Measurements from ENCODE around the gene DGKK. TPM values are rescaled to one million over a fixed set of nuclear protein-coding genes. Genes with fewer than 3 reads are reported as not detected.
"Not testable (repeated sequence)": the region's sequence is repeated elsewhere in the genome, so short reads cannot be mapped to it uniquely, and the experiment has no call there.

DGKK gene
- total RNA-seq, 2 donors from 2014 or later = not detected

DNA sequence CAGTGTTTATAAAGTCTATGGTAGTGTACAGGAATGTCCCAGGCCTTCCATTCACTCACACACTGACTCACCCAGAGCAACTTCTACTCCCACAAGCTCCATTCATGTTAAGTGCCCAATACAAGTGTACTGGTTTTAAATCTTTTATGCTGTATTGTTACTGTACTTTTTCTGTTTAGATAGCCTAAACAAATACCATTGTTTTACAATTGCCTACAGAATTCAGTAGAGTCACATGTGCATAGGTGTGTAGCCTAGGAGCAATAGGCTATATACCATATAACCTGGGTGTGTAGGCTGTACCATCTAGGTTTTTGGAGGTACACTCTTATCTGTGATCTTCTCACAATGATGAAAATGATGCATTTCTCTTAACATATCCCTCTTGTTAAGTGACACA is 126.7 kb downstream of the DGKK start:
- no peak overlapping the region for H3K27ac ChIP-seq
- H3K36me3 ChIP-seq = no peaks in the 10 kb centered on the region
- DNase-seq = no peak
- no peak overlapping the region for H3K4me3 ChIP-seq
- no peaks in the 10 kb centered on the region for H3K27me3 ChIP-seq
- no peaks in the 10 kb centered on the region for H3K4me1 ChIP-seq
- H3K9ac ChIP-seq (ENCODE audit: low read depth in 2 of 2, low read length in 2 of 2) = no peak overlapping the region
- TF ChIP-seq, protein P1, sequence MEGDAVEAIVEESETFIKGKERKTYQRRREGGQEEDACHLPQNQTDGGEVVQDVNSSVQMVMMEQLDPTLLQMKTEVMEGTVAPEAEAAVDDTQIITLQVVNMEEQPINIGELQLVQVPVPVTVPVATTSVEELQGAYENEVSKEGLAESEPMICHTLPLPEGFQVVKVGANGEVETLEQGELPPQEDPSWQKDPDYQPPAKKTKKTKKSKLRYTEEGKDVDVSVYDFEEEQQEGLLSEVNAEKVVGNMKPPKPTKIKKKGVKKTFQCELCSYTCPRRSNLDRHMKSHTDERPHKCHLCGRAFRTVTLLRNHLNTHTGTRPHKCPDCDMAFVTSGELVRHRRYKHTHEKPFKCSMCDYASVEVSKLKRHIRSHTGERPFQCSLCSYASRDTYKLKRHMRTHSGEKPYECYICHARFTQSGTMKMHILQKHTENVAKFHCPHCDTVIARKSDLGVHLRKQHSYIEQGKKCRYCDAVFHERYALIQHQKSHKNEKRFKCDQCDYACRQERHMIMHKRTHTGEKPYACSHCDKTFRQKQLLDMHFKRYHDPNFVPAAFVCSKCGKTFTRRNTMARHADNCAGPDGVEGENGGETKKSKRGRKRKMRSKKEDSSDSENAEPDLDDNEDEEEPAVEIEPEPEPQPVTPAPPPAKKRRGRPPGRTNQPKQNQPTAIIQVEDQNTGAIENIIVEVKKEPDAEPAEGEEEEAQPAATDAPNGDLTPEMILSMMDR (IDR thresholded peaks at IDR 0.05) = no peak
- intact Hi-C loops (cut with DNase I) = no loop called here
- no peaks in the 10 kb centered on the region for H3K9me3 ChIP-seq

DNA sequence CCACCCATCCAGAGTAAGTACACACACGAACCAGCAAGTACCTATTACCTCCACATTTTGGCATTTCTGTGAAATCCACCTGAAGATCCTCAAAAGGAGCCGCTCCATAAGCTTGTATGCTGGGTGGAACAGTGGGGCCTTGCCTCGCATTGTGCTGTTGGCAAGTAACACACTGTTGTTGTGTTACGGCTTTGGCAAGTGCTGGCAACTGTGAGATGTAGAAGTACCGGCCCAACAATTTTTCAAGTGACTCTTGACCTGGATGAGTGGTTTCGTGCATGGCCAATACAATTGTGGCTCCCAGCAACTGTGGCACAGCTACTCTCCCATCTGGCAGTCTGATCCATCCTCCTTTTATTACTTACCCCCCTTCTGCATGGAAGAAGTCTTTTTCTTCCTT is 137.3 kb downstream of the DGKK start:
- no peak for DNase-seq
- Histone ChIP-seq H3K9me3 (no peaks in the 10 kb centered on the region), H3K9ac (ENCODE audit: low read depth in 2 of 2, low read length in 2 of 2) (no peak overlapping the region), H3K27ac (no peak overlapping the region), H3K4me1 (no peaks in the 10 kb centered on the region), H3K27me3 (no peaks in the 10 kb centered on the region), H3K36me3 (no peaks in the 10 kb centered on the region), H3K4me3 (no peak overlapping the region)
- intact Hi-C loops (cut with DNase I) = no loop called here
- TF ChIP-seq, protein P1 (IDR thresholded peaks at IDR 0.05) = no peak

DNA sequence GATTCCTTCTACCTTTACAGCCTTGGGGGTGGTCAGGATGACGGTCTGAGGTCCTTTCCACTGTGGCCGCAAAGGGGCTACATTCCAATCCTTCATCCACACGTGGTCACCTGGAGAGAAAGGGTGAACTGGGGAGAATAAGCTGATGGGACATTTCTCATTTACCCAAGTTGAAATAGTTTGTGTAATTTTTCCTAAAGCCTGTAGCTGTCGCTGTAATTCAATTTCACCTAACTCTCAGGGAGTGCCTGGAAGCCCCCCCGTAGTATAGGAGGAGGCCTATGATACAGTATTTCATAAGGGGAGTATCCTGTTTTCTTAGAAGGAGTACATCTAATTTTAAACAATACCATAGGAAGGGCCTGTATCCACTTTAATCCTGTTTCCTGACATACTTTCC is 138.0 kb downstream of the DGKK start:
- H3K36me3 ChIP-seq; H3K4me3 ChIP-seq; H3K9ac ChIP-seq (ENCODE audit: low read depth in 2 of 2, low read length in 2 of 2); H3K27ac ChIP-seq; H3K9me3 ChIP-seq; DNase-seq; H3K27me3 ChIP-seq; intact Hi-C loops (cut with DNase I); H3K4me1 ChIP-seq: not testable (repeated sequence)

DNA sequence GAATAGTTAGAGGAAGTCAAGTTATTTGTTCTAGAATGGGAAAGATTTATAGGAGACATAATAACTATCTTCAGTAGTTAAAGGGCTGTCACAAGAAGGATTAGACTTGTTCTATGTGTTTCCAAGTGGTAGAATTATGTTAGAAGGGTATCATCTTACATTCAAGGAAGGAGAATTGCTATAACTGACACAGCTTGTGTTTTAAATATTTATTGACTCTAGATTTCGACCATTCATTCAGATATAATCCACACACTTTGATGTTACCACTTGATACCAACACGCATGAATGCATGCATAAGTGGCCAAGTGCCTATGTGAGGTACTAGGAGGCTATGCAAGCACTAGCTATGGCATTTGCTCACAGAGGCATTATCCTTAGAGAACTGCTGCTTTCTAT is 143.4 kb downstream of the DGKK start:
- Histone ChIP-seq H3K4me1 (no peaks in the 10 kb centered on the region), H3K27me3 (no peaks in the 10 kb centered on the region), H3K27ac (no peak overlapping the region), H3K9me3 (no peaks in the 10 kb centered on the region), H3K9ac (ENCODE audit: low read depth in 2 of 2, low read length in 2 of 2) (no peak overlapping the region), H3K4me3 (no peak overlapping the region), H3K36me3 (no peaks in the 10 kb centered on the region)
- no peak for DNase-seq
- TF ChIP-seq, protein P1 (IDR thresholded peaks at IDR 0.05) = no peak
- intact Hi-C loops (cut with DNase I) = no loop called here
